ENCODE results near the gene ORM1.

GRCh38 chr9:114339130-114339908 is 16.4 kb downstream of the ORM1 start:
- TF ChIP-seq CTCF (IDR thresholded peaks at IDR 0.05): peak; percentile 45 to 64 (median 53)
- TF ChIP-seq POLR2A (IDR thresholded peaks at IDR 0.05): no peak
